ENCODE measurements around the gene DNAJB8.

The DNAJB8 gene

GRCh38 chr3:128482666-128483656, 16.3 kb upstream of the DNAJB8 start:
- DNase-seq (ENCODE audit: low read depth in 2 of 2) = no peak

GRCh38 chr3:128482175-128482574, 15.5 kb upstream of the DNAJB8 start:
- DNase-seq (ENCODE audit: low read depth in 2 of 2) = no peak

GRCh38 chr3:128481438-128481942, 14.8 kb upstream of the DNAJB8 start:
- no peak for DNase-seq (ENCODE audit: low read depth in 2 of 2)

GRCh38 chr3:128480717-128481437, 14.2 kb upstream of the DNAJB8 start:
- DNase-seq (ENCODE audit: low read depth in 2 of 2) = no peak

- no peak for DNase-seq (ENCODE audit: low read depth in 2 of 2)
Measured at GRCh38 chr3:128480278-128480677, 13.6 kb upstream of the DNAJB8 start.

- DNase-seq (ENCODE audit: low read depth in 2 of 2) = no peak
Measured at GRCh38 chr3:128479558-128480086, 12.9 kb upstream of the DNAJB8 start.

GRCh38 chr3:128478576-128479506, 12.2 kb upstream of the DNAJB8 start:
- DNase-seq (ENCODE audit: low read depth in 2 of 2) = no peak

GRCh38 chr3:128476659-128477058, 10.0 kb upstream of the DNAJB8 start:
- DNase-seq (ENCODE audit: low read depth in 2 of 2) = no peak

GRCh38 chr3:128475355-128475754, 8.7 kb upstream of the DNAJB8 start:
- no peak for DNase-seq (ENCODE audit: low read depth in 2 of 2)

GRCh38 chr3:128473737-128474136, 7.0 kb upstream of the DNAJB8 start:
- DNase-seq (ENCODE audit: low read depth in 2 of 2) = no peak

- DNase-seq (ENCODE audit: low read depth in 2 of 2) = no peak
Measured at GRCh38 chr3:128473180-128473519, 6.5 kb upstream of the DNAJB8 start.

GRCh38 chr3:128472449-128473179, 5.9 kb upstream of the DNAJB8 start:
- no peak for DNase-seq (ENCODE audit: low read depth in 2 of 2)

- no peak for DNase-seq (ENCODE audit: low read depth in 2 of 2)
Measured at GRCh38 chr3:128471720-128472119, 5.0 kb upstream of the DNAJB8 start.

GRCh38 chr3:128471110-128471509, 4.4 kb upstream of the DNAJB8 start:
- DNase-seq (ENCODE audit: low read depth in 2 of 2) = no peak

- DNase-seq (ENCODE audit: low read depth in 2 of 2) = no peak
Measured at GRCh38 chr3:128470134-128470899, 3.6 kb upstream of the DNAJB8 start.

GRCh38 chr3:128469556-128469955, 2.9 kb upstream of the DNAJB8 start:
- DNase-seq (ENCODE audit: low read depth in 2 of 2) = no peak

- DNase-seq (ENCODE audit: low read depth in 2 of 2) = no peak
Measured at GRCh38 chr3:128468791-128469527, 2.3 kb upstream of the DNAJB8 start.

GRCh38 chr3:128468285-128468790, 1.6 kb upstream of the DNAJB8 start:
- DNase-seq (ENCODE audit: low read depth in 2 of 2) = no peak

GRCh38 chr3:128464702-128465101, 2.0 kb downstream of the DNAJB8 start:
- DNase-seq (ENCODE audit: low read depth in 2 of 2) = no peak

All from stimulated activated CD4-positive, alpha-beta T cell treated with anti-CD3 and anti-CD28 coated beads, Interleukin-12 subunit alpha, Interleukin-12 subunit beta, amount 100 ng/mL, for 24 hours (primary cell).